NCI-H1092 (cell line): ENCODE data around the gene BICD1.

ENCODE experiments used
- DNase-seq: peaks from one replicate; lab custom pipeline; 2025; lab: John Stamatoyannopoulos, UW

Gene BICD1

DNA sequence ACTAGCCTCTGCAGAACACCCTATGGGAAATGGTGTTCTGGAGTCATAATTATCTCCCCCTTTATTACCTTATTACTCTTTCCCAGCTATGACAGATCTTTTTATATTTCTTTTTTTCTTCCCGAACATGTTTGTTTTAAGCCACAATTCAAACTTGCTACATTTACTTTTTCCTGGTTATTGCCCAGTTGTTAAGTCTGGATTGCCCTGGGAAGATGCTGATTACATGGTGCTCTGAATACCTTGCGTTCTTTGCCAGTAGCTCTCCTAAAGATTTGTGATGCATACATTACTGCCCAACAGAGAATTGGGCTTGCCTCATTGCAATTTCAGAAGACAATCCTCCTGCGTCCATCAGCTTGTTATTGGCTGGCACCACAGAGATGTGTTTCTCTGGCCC, 174.5 kb downstream of the BICD1 start:
- no peak for DNase-seq

DNA sequence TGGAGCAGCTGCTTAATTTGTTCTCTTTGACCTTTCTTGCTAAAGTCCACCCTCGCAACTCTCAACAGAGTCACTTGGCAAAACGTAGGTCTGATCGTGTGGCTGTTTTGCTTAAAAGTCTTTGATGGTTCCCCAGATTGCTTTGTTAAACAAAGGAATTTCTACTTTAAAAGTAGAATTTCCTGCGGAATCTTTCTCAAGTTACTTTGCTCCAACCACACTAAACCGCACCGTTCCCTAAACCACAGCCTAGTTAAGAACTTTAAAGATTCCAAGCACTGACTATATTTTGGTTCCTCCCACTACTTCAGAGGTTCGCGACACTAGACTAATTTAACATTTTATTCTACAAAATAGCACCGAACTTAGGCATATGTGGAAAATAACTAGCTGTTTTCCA, 177.9 kb downstream of the BICD1 start:
- DNase-seq: no peak

DNA sequence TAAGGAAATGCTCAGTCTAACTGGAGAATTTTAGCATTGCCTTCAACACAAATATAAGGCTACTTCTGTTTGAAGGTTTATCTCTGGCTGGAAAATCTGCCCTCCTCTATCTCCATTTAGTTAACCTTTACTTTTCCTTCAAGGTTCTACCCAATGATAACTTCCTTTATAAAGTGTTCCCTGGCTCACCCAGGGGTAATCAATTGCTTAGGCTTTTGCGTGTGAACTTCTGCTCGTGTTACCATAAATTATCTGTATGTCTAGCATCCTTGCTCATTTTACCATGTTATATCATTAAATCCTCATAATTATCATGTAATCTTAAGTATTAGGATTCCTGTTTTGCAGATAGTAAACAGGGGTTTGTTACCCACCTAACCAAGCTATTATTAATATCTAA, 178.4 kb downstream of the BICD1 start:
- DNase-seq: no peak

DNA sequence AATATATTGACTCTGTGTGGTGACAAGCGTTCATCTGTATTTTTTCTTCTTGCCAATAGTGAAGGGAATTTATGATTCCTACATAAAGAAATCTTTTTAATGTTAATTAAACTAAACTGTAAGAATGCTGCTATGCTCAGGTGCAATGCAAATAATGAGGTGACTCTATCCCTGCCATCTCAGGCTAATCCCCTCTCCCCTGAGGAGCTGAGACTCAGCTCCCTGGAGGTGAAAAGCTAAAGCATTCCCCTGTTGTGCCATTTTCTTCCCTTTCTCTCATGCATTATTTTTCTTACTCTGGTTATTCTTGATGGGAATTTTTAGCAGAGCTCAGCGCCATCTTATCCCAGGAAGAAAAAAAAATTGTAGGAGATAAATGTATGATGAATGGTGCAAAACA, 178.8 kb downstream of the BICD1 start:
- no peak for DNase-seq

DNA sequence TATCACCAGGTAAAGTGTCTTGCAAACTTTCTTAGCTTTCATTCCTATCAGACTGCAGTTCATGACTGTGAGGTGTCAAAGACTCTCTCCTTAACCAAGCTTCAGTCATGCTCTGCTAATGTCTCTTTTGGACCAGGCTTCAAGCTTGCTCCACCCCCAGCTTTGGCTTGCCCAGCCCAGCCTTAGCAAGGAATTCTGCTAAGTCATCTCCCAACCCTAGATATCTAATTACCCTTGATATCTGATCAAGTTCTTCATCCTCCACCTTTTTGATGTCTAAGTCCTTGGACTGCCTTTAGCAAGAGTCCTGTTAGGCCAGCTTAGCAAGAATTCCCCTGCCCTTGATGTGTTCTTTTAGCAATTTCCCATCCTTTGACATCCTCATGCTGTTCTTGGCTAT, 183.8 kb downstream of the BICD1 start:
- DNase-seq: no peak

DNA sequence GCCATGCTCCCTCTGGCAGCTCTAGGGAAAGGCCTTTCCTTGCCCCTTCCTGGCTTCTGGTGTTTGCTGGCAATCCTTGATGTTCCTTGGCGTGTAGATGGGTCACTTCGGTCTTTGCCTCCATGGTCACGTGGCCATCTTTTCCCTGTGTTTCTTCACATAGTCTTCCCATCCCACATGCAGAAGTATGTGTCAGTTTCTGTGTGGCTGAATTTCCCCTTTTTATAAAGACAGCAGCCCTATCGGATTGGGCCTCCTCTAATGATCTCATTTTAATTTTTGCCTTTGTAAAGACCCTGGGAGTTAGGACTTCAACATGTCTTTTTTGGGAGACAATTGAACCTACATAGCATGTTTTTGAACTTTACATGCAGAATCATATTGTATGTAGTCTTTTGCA, 185.5 kb downstream of the BICD1 start:
- no peak for DNase-seq

DNA sequence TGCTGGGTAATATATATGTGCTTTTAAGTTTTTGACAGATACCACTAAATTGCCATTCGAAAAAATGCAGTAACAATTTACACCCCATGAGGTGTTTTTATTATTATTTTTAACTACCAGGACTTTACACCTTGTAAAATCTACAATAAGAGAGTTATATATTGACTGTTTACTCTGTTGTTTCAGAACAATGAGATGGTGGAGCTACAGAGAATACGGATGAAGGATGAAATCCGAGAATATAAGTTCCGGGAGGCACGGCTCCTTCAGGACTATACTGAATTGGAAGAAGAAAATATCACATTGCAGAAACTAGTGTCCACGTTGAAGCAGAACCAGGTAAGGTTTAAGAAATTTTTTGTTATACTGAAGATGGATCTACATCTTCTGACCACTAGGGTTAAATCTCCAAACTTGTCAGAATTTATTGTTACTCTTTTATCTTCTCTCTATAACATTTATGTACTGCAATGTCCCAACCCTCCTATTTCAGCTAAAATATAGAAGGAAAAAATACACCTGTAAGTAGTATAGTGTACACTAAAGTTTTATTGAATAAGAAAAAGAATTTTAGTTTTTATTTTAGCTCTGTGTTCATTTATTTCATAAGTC, 187.3 kb downstream of the BICD1 start:
- no peak for DNase-seq

DNA sequence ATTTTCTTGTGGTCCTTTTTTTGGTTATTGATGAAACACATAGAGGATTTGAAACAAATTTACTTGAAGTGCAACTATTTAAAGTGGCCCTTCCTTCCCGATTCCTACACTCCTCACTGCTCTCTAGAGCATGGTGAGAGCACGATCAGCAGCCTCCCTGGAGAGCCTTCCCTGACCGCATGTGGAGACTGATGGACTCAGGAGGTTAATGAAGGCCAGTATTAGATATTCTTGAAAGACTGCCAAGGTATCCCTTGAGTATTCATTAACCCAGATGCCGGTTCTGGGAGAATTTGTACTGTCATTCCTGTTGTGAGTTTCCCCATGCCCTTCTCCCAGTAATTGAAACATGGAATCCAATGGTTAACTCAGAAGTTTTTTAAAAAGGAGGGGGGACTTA, 189.9 kb downstream of the BICD1 start:
- no peak for DNase-seq

DNA sequence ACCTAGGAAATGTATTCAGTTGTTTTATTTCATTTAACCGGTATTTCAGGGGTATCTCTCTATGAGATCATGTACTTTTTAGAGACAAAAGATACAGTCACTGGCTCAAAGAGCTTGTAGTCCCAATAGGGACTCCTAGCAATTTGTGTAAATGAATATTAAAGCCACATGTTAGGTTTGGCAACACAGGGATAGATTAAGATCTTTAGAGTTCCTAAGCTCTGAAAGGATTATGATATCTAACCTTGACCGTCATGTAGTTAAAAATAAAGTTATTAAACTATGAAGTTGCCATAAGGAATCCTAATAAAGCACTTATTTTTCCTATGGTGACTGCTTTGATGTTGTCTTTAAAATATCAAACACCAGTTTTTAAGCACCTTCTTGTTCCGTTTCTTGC, 192.3 kb downstream of the BICD1 start:
- DNase-seq: no peak

DNA sequence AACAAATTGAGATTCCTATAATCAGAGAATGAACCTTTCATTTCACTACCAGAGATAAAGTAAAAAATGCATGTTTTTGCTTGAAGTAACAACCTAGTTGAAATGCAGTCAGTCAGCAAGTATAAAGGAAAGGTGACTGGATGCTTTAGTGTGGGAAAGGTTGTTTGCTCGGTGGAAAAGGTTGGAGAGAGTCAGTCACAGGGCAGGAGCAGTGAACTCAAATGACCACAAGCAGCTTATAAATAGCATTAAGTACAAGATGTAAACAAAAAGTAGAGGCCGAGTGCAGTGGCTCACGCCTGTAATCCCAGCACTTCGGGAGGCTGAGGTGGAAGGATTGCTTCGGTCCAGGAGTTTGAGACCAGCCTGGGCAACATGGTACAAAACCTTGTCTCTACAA, 194.6 kb downstream of the BICD1 start:
- DNase-seq: no peak

DNA sequence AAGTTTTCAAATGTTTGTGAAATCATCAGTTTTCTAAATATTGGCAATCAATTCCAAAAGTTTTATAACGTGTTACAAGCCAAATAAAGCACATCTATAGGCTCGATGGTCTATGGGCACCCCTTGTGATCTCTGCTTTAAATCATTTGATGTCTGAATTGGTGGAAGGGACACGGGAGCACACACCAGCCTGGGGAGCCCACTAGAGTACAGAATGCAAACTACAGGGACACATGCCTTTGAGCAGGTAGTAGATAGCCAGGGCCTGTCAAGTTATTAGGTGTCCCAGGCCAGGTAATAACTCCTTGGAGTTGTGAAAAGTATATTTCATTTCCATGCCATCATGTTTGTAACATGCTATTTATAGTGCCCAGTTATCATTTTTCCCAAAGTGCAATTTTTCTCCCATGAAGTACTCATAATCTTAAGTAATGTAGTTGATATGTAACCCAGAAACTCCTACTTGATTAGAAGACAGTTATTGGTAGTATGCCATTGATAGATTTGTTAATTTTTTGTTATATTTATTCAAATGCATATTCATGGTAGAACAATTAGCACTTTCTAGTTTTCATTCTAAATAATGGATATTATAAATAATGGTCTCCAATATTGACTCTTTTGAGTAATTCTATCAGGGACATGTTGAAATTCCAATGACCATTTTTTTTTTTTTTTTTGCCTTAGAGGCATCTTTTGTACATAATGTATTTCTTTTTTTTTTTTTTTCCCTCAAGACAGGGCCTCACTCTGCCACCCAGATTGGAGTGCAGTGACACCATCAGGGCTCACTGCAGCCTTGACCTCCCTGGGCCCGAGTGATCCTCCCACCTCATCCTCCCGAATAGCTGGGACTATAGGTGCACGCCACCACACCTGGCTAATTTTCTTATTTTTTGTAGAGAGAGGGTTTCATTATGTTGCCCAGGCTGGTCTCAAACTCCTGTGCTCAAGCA, 195.8 kb downstream of the BICD1 start:
- no peak for DNase-seq

DNA sequence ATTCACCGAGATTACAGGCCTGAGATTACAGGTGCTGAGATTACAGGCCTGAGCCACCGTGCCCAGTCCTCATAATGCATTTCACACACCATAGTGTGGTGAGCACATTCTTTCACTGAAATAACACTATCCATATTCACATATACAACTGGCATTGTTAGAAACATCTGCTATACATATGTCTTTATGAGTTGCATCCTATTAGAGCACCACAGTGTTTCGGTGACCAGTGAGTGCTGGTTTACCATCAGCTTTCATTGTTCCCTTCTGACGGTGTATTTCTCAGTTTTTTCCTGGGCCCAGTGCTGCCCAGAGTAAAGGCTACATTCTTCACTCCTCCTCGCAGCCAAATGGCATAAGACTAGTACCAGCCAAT, 196.5 kb downstream of the BICD1 start:
- no peak for DNase-seq

DNA sequence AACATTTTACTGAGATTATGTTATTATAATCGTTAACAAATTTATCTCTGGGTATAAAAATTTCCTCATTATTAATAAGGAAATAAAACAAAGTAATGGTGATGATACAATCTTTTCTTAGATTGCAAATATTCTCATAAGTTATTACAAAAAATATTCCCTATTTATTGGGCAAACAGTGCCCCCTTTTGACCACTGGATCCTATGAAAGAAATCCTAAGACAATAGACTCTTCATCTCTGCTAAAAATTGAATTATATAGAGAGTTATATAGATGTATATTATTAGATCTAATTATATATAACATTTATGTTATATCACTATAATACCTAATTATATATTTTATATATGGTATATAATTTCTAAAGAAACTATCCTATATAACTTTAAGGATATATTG, 198.5 kb downstream of the BICD1 start:
- DNase-seq: no peak

DNA sequence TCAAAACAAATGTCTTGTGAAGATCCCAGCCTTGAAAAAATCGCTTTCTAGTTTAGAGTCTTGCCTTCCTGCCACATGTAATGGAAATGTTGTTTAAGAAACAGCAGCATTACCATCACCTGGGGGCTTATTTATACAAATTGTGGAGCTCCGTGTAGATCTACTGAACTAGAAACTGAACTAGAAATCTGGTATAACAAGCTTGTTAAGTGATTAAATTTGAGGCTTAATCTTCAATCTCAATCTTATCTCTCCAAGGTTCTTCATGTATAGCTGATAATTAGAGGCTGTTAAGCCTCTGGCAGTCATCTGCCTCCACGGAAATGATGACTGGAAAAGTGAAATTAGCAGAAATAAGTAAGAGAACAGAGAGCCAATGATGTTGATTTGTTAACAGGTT, 200.7 kb downstream of the BICD1 start:
- no peak for DNase-seq

DNA sequence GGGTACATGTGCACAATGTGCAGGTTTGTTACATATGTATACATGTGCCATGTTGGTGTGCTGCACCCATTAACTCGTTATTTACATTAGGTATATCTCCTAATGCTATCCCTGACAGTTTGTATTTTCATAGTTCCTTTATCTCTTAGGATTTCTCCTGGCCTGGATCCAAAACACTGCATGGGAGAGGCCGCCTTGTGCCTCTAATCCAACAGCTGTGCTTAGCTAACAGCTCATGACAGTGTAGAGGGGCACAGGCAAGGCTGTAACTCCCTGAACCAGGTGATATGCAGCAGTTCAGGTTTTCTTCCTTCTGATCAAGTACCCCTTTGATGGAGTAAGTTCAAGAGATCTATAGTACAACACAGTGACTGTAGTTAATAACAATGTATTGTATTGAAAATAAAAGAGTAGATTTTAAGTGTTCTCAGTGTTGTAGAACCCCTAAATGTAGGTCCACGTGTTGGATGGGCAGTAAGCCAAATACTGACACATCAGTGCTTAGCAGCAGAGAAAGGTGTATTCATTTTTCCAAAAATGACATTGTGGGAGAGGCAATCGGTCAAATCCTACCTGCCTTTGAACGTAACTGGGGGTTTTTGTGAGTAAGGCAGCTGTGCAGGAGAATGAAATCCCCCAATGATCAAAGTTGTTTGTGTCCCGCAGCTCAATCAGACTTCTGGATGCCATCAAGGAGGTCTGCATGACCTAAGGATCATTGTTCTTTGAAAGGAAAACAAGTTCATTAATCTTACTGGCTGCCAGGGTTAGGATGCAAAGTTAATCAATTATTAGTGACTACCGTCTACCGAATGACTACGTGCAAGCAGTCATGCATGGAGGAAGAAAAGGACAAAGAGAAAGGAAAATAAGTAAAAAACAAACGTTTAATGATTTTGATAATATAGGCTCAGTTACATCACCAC, 203.4 kb downstream of the BICD1 start:
- DNase-seq: peak; percentile 24

DNA sequence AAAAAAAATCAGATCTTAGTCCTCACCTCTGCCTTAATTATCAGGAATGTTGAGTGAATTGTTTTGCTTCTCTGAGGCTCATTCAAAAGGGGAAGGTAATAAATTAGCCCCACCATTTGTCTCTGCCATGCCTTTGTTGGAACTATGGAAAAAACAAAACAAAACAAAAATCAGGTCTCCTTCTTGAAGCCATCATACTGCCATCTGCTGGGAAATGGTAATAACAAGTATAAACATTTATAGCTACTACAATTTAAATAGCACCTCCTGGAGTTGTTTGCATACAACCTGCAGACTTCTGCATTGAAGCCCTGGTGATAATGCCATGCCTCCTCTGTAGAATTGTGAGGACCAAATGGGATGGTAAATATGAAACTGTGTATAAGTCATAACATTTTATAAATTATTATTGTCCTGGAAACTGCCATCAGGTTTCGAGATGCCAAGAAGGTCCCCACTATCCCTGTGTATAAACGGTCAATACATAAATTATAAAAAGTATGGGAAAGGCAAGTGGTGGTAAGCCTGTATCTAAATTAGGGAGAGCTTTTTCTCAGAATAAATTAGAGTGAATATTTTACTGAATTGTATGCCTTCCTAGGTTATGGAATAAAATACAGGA, 205.5 kb downstream of the BICD1 start:
- peak; percentile 33 for DNase-seq

DNA sequence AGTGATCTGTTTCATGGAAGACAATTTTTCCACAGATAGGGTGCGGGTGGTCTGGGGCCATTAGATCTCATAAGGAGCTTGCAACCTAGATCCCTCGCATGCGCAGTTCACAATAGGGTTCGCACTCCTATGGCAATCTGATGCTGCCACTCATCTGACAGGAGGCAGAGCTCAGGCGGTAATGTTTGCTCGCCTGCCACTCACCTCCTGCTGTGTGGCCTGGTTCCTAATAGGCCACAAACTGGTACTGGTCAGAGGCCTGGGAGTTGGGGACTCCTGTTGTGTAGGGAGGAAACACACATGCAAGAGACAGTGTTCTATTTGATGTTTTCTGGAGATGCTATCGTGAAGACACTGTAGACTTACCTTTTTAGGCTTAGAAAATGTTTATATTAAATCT, 215.7 kb downstream of the BICD1 start:
- no peak for DNase-seq

DNA sequence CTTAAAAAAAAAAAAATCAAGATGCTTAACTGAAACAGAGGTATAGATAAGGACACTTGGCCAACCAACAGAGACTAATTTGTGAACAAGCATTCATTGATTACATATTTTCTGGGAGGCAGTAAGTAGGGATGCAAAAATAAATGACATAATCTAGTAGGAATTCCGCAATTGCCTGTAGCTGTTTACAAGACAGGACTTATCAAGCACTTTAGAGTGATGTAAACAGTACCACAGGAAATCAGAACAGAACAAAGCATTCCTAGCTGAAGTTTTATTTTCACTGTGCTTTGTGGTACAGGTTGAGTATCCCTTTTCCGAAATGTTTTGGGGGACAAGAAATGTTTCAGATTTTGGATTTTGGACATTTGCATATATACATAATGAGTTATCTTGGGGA, 224.5 kb downstream of the BICD1 start:
- DNase-seq: no peak

DNA sequence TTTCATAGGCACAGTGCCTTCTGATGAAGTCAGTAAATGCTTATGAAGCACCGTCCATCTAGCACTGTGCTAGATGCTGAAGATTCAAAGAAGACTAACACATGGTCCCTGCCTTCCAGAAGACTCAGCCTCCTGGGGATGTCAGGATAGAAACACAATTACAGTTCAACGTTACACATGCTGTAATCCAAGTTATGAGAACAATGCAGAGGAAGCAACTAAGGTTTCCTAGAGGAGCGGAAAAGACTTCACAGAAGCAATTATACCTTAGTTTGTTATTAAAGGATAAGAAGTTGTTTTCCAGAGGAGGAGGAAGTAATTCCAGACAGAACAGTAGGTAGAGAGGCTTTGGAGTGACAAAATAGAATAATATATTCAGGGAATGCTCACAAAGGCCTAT, 225.8 kb downstream of the BICD1 start:
- DNase-seq: no peak

DNA sequence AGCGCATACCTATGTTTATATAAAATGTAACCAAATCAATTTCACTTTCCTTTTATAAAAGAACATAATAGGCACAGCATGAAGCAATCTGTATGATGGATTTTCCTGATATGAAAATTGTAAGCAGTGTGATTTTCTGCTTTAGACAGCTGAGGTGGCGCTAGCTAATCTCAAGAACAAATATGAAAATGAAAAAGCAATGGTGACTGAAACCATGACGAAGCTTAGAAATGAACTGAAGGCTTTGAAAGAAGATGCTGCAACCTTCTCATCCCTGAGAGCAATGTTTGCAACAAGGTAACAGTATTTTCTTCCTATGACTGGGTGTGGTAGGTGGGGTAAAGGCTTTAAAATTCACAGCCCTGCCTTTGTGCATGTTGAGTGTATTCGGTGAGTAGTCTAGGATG, 227.7 kb downstream of the BICD1 start:
- DNase-seq: no peak

DNA sequence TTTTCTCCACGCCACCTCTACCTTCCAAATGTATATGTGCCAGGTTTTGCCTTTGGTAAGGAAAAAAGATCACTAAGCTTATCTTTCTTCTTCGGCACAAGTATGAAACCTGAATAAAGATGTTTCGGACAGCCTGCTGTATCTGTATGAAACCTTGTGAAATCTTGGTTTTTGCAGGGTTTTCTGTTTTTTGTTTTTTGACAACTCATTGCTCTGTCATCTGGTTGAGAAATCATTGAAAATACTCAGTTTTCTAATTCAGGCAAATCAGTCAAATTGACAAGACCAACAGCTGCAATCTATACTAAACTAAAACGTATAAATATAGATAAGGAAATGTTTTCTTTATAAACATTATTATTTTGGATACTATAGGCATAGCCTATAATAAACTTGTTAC, 229.6 kb downstream of the BICD1 start:
- no peak for DNase-seq

DNA sequence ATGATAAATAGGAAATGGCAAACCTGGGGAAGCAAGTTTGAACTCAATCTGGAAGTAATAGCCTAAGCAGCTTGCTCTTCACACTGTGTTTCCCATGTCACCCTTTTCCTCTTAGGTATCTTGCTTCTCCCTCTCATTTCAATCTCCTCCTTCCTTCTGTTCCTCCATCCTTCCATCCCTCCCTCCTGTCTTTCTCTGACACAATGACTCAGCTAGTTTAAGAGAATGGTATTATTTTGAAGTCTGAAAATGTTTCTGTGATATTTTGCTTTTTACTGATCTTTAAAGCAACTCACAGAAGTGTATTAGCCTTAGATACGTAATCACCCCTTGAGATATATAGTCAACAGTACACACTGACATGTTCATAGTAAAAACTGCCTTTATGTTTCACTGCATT, 236.8 kb downstream of the BICD1 start:
- DNase-seq: no peak
